ENCODE measurements around the gene SLC4A5.

- TF ChIP-seq, protein P1, sequence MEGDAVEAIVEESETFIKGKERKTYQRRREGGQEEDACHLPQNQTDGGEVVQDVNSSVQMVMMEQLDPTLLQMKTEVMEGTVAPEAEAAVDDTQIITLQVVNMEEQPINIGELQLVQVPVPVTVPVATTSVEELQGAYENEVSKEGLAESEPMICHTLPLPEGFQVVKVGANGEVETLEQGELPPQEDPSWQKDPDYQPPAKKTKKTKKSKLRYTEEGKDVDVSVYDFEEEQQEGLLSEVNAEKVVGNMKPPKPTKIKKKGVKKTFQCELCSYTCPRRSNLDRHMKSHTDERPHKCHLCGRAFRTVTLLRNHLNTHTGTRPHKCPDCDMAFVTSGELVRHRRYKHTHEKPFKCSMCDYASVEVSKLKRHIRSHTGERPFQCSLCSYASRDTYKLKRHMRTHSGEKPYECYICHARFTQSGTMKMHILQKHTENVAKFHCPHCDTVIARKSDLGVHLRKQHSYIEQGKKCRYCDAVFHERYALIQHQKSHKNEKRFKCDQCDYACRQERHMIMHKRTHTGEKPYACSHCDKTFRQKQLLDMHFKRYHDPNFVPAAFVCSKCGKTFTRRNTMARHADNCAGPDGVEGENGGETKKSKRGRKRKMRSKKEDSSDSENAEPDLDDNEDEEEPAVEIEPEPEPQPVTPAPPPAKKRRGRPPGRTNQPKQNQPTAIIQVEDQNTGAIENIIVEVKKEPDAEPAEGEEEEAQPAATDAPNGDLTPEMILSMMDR (IDR thresholded peaks at IDR 0.05), result no peak
- TF ChIP-seq POLR2A (IDR thresholded peaks at IDR 0.05), result no peak
Observed at GRCh38 chr2:74375838-74376237, 32.6 kb upstream of the SLC4A5 start.

Data from heart left ventricle (tissue), 13 donors.